A673 (cell line): ENCODE data around the gene DIPK2A. TPM values are rescaled to one million over a fixed set of nuclear protein-coding genes. Genes with fewer than 3 reads are reported as not detected.
A peak's percentile ranks its signal among the peaks of the same experiment; 100 is the strongest.

Experiments
- BruUV-seq: library from RNA; stranded (reverse); fragments of 400-500 nt; replicated peaks from 2 replicates; lab custom pipeline; 2021; lab: Mats Ljungman, UMichigan
- CTCF ChIA-PET: fragments of 300-600 bp; sonication (Branson Sonifier 250); formaldehyde crosslinking; loops from one replicate; lab custom pipeline; 2022; ENCODE audit warnings: antibody characterized with exemption; lab: Charles Lee
- POLR2A ChIA-PET: fragments of 300-600 bp; sonication (Branson Sonifier 250); formaldehyde crosslinking; loops from one replicate; lab custom pipeline; 2022; ENCODE audit warnings: antibody characterized with exemption; ENCODE audit not compliant: low non-redundant PET; lab: Charles Lee
- DNase-seq: peaks from one replicate; pipeline ENCODE4 v3.0.0-alpha.2; 2015; ENCODE audit warnings: low spot score
- H3K27ac ChIP-seq: fragments of 200-600 bp; sonication (generic); 2 replicates; pipeline ENCODE4 v1.5.1; 2016; ENCODE audit warnings: mixed run types, low read depth, mild to moderate bottlenecking, mixed read lengths, antibody characterized with exemption, low read length; ENCODE audit not compliant: poor library complexity, severe bottlenecking
- H3K27me3 ChIP-seq: fragments of 200-600 bp; sonication (generic); replicated peaks from 2 replicates; pipeline ENCODE4 v1.6.1; 2017; ENCODE audit warnings: mixed run types, low read depth, mild to moderate bottlenecking, mixed read lengths, antibody characterized with exemption, low read length; ENCODE audit not compliant: insufficient read depth, poor library complexity
- H3K36me3 ChIP-seq: fragments of 200-600 bp; sonication (generic); 2 replicates; pipeline ENCODE4 v1.6.1; 2016; ENCODE audit warnings: mixed run types, mild to moderate bottlenecking, mixed read lengths, antibody characterized with exemption, low read length; ENCODE audit not compliant: insufficient read depth, poor library complexity, severe bottlenecking
- H3K4me1 ChIP-seq: fragments of 200-600 bp; sonication (generic); 2 replicates; pipeline ENCODE4 v1.6.1; 2017; ENCODE audit warnings: mixed run types, mild to moderate bottlenecking, mixed read lengths, antibody characterized with exemption, low read length; ENCODE audit not compliant: insufficient read depth, poor library complexity, severe bottlenecking
- H3K4me3 ChIP-seq: fragments of 200-600 bp; sonication (generic); 2 replicates; pipeline ENCODE4 v1.5.1; 2016; ENCODE audit warnings: low read depth, mixed run types, mild to moderate bottlenecking, mixed read lengths, low read length; ENCODE audit not compliant: poor library complexity, severe bottlenecking
- H3K9me3 ChIP-seq: fragments of 200-600 bp; sonication (generic); 2 replicates; pipeline ENCODE4 v1.6.1; 2016; ENCODE audit warnings: mixed run types, low read depth, mild to moderate bottlenecking, mixed read lengths, antibody characterized with exemption, low read length; ENCODE audit not compliant: poor library complexity, severe bottlenecking
- EZH2 ChIP-seq: fragments of 200-600 bp; sonication (generic); IDR thresholded peaks from 2 replicates; pipeline ENCODE4 v1.6.1; 2017; ENCODE audit warnings: borderline replicate concordance, low read depth, mild to moderate bottlenecking, mixed read lengths, antibody characterized with exemption, low read length; ENCODE audit not compliant: poor library complexity, severe bottlenecking
- intact Hi-C: fragments of 100-400 bp; cut with micrococcal nuclease; formaldehyde crosslinking; loops from one replicate; pipeline ENCODE4 v1.10.0; 2022; ENCODE audit not compliant: unreplicated experiment
- total RNA-seq: library from RNA; stranded (reverse); gene quantifications from 2 replicates; pipeline ENCODE4 v1.2.3, GENCODE V29; 2021
- TF ChIP-seq, protein P1 (sequence below): fragments of 300-800, 200-600 bp; sonication (generic); conservative IDR thresholded peaks from 2 replicates; pipeline ENCODE4 v1.5.1; 2017; ENCODE audit warnings: low read depth, mild to moderate bottlenecking, antibody characterized with exemption, low read length, moderate library complexity, mixed read lengths

Gene DIPK2A
- total RNA-seq, 1 experiment from 2014 or later = 47.7 TPM

DNA sequence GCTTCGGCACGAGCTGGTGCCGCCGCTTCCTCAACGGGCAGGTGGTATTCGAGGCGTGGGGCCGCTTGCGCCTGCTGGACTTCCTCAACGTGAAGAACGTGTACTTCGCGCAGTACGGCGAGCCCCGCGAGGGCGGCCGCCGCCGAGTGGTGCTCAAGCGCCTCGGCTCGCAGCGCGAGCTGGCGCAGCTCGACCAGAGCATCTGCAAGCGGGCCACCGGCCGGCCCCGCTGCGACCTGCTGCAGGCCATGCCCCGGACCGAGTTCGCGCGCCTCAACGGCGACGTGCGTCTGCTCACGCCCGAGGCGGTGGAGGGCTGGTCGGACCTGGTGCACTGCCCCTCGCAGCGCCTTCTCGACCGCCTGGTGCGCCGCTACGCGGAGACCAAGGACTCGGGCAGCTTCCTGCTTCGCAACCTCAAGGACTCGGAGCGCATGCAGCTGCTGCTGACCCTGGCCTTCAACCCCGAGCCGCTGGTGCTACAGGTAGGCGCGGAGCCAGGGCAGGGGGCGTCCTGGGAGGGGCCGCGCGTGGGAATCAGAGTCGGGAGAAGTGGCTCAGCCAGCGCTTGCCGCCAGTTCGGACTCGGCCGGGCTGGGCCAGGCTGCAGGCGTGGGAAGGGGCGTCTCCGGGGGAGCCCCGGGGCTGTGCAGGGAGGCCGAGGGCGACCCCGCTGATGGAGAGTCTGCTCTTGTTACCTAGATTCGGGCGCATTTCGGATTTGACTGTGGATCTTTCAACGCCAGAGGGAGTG is 1.1 kb downstream of the DIPK2A start:
- no peaks in the 10 kb centered on the region for H3K9me3 ChIP-seq
- H3K27ac ChIP-seq = peak overlapping the region; percentile 94
- TF ChIP-seq, protein P1, sequence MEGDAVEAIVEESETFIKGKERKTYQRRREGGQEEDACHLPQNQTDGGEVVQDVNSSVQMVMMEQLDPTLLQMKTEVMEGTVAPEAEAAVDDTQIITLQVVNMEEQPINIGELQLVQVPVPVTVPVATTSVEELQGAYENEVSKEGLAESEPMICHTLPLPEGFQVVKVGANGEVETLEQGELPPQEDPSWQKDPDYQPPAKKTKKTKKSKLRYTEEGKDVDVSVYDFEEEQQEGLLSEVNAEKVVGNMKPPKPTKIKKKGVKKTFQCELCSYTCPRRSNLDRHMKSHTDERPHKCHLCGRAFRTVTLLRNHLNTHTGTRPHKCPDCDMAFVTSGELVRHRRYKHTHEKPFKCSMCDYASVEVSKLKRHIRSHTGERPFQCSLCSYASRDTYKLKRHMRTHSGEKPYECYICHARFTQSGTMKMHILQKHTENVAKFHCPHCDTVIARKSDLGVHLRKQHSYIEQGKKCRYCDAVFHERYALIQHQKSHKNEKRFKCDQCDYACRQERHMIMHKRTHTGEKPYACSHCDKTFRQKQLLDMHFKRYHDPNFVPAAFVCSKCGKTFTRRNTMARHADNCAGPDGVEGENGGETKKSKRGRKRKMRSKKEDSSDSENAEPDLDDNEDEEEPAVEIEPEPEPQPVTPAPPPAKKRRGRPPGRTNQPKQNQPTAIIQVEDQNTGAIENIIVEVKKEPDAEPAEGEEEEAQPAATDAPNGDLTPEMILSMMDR = peak; percentile 60
- TF ChIP-seq EZH2 = no peak
- peaks cover 30% of the 10 kb centered on the region for H3K4me1 ChIP-seq
- H3K36me3 ChIP-seq = no peaks in the 10 kb centered on the region
- no peaks in the 10 kb centered on the region for H3K27me3 ChIP-seq
- peak overlapping the region; percentile 90 for H3K4me3 ChIP-seq
- ChIA-PET POLR2A (no interaction called here), CTCF (no interaction called here)
- no TSS peak for BruUV-seq
- intact Hi-C loops = loop anchor here (2.0 to 10.0 kb wide), 6 partner anchors 285 to 1790 kb away; no protein-coding TSS in a partner anchor
- DNase-seq = no peak

DNA sequence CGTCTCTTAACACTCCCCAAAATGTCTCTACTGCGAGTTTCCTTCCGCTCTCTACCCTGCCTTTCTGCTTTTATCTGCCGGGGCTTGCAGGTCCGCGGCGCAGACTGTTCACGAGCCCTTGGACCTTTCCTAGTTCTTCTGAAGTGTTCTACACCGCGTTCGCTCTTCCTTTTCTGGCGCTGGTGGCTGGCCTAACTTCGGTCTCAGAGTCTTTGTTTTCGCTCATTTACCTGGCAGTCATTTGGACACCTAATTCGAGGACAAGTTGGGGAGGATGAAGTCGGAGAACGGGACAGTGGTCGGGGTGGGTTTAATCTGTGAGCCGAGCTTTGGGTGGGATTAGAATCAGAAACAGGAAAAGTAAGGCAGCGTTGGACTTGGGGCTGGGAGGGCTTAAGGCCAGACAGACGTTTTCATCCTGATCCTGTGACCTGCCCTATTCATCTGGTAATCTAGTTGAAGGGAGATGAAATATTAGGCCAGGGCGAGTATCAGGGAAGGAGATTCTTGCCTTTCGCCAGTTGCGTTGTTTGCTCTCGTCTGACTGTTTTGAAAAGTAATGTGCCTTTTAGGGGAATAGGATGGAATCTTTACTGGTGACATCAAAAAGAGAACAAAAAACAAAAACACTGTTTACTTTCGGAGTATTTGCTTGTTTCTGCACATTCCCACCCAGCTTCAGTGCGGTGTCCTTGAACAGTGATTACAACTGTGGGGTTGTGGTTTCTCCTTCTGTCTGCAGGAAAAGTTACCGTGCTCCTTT is 1.8 kb downstream of the DIPK2A start:
- CTCF ChIA-PET = interaction anchor here (0.7 kb wide), 1 partner anchor 20 kb away, joined by 3 read pairs; no protein-coding TSS in a partner anchor
- intact Hi-C loops = loop anchor here (2.0 to 10.0 kb wide), 6 partner anchors 284 to 1789 kb away; no protein-coding TSS in a partner anchor
- Histone ChIP-seq H3K36me3 (no peaks in the 10 kb centered on the region), H3K4me3 (peak overlapping the region; percentile 90), H3K4me1 (peaks cover 36% of the 10 kb centered on the region), H3K9me3 (no peaks in the 10 kb centered on the region), H3K27me3 (no peaks in the 10 kb centered on the region), H3K27ac (peak overlapping the region; percentile 94)
- TF ChIP-seq, protein P1 = no peak
- no peak for TF ChIP-seq EZH2
- DNase-seq = peak; percentile 90
- POLR2A ChIA-PET = interaction anchor here (0.7 kb wide), 1 partner anchor 381 kb away, joined by 3 read pairs; no protein-coding TSS in a partner anchor
- BruUV-seq = TSS peak; percentile 70

DNA sequence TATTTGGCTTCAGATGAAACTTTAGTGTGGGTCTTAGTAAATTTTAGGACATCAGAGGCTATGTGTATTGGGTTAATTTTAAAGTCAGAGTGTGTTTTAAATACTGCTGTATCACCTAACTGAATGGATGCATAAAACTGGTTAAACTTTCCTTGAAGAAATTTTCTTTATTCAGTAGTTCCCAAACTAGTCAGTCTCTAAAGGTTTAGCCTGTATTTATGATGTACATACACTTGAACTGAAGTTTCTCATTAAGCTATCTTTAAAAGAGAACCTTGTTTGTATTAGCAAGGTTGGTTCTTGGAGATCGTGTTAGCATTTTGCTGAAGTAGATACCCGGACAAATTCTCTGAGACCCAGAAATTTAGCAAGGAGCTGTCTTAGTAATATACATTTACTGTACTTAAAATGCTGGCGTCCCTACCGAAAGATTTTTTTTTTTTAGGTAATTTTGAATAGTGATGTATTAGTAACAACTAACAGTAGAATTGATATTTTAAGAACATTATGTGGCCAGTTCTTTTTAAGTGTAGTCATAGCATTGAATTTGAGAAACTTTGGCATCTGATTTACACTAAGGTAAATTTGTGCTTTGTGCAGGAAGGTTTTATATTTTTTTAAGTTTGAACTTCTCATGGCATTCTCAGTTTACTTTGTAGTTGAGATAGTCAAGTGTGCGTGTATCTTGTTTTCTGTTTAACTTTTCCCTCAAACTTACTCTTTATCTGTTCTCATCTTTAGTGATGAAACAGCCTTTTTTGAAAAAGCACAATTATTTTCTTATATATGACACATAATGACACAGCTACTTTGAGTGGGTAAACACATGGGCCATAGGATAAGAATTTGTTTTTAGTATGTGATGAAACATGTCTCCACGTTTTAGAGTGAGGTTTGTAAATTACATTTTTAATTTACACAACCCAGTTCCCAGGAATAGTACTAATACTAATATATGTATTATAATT is 2.9 kb downstream of the DIPK2A start:
- ChIA-PET POLR2A (no interaction called here), CTCF (interaction anchor here (0.7 kb wide), 3 partner anchors 19 to 834 kb away, joined by 3 to 4 read pairs (median 3); no protein-coding TSS in a partner anchor)
- no peaks in the 10 kb centered on the region for H3K36me3 ChIP-seq
- intact Hi-C loops = loop anchor here (5.0 to 10.0 kb wide), 5 partner anchors 283 to 1788 kb away; no protein-coding TSS in a partner anchor
- peak overlapping the region; percentile 90 for H3K4me3 ChIP-seq
- no peaks in the 10 kb centered on the region for H3K9me3 ChIP-seq
- no TSS peak for BruUV-seq
- H3K27me3 ChIP-seq = no peaks in the 10 kb centered on the region
- H3K4me1 ChIP-seq = peaks cover 45% of the 10 kb centered on the region
- no peak for DNase-seq
- H3K27ac ChIP-seq = peak overlapping the region; percentile 26
- TF ChIP-seq, protein P1 = no peak
- TF ChIP-seq EZH2 = no peak
